NCI-H526 treated with DMSO at 0.1 percent for 48 hours (cell line): Measurements from ENCODE around the gene SENP8.
A peak's percentile ranks its signal among the peaks of the same experiment; 100 is the strongest.
"Not testable (repeated sequence)": the region's sequence is repeated elsewhere in the genome, so short reads cannot be mapped to it uniquely, and the experiment has no call there.

Experiments
- DNase-seq: peaks from one replicate; lab custom pipeline; 2025; lab: John Stamatoyannopoulos, UW

The SENP8 gene

GRCh38 chr15:72155635-72156616, 37.7 kb downstream of the SENP8 start:
- peak; percentile 80 for DNase-seq

GRCh38 chr15:72156928-72157327, 38.7 kb downstream of the SENP8 start:
- no peak for DNase-seq

GRCh38 chr15:72160696-72161245, 42.6 kb downstream of the SENP8 start:
- no peak for DNase-seq

GRCh38 chr15:72161361-72162132, 43.3 kb downstream of the SENP8 start:
- no peak for DNase-seq

GRCh38 chr15:72162569-72162968, 44.4 kb downstream of the SENP8 start:
- no peak for DNase-seq

- DNase-seq, result no peak
These were observed 45.5 kb downstream of the SENP8 start for GRCh38 chr15:72163719-72164118.

GRCh38 chr15:72166716-72167417, 48.7 kb downstream of the SENP8 start:
- DNase-seq, result no peak

- DNase-seq, result no peak
These were observed 49.2 kb downstream of the SENP8 start for GRCh38 chr15:72167445-72167844.

GRCh38 chr15:72168131-72168807, 50.1 kb downstream of the SENP8 start:
- no peak for DNase-seq

- no peak for DNase-seq
These were observed 50.6 kb downstream of the SENP8 start for GRCh38 chr15:72168808-72169190.

- DNase-seq, result no peak
These were observed 51.2 kb downstream of the SENP8 start for GRCh38 chr15:72169236-72169920.

GRCh38 chr15:72169921-72170611, 51.9 kb downstream of the SENP8 start:
- DNase-seq, result no peak

GRCh38 chr15:72170691-72171090, 52.5 kb downstream of the SENP8 start:
- DNase-seq, result no peak

GRCh38 chr15:72171978-72172377, 53.8 kb downstream of the SENP8 start:
- not testable (repeated sequence) for DNase-seq

GRCh38 chr15:72172796-72173195, 54.6 kb downstream of the SENP8 start:
- DNase-seq, result no peak

- DNase-seq, result no peak
These were observed 55.2 kb downstream of the SENP8 start for GRCh38 chr15:72173401-72173800.

- DNase-seq, result no peak
These were observed 55.8 kb downstream of the SENP8 start for GRCh38 chr15:72173864-72174550.

GRCh38 chr15:72174551-72175165, 56.5 kb downstream of the SENP8 start:
- no peak for DNase-seq
